DND-41 (cell line): ENCODE measurements around the gene METTL24.
"Not testable (repeated sequence)": the region's sequence is repeated elsewhere in the genome, so short reads cannot be mapped to it uniquely, and the experiment has no call there.

Experiments
- ATAC-seq: fragments of 200-7000 bp; cut with Tn5 transposase; 3 replicates; pipeline ENCODE4 v1.9.1; 2021; ENCODE audit warnings: low read depth; ENCODE audit not compliant: insufficient read depth
- DNase-seq: peaks from one replicate; pipeline ENCODE4 v3.0.0-alpha.2; 2020
- H2AFZ ChIP-seq: 2 replicates; pipeline ENCODE4 v1.6.0; 2012; ENCODE audit warnings: low read depth, low read length
- H3K27ac ChIP-seq: 2 replicates; pipeline ENCODE4 v1.5.1; 2012; ENCODE audit warnings: low read length, inconsistent platforms
- H3K27me3 ChIP-seq: fragments of 200-600 bp; sonication (generic); 2 replicates; pipeline ENCODE4 v1.6.0; 2012; ENCODE audit warnings: low read length, mild to moderate bottlenecking, inconsistent platforms; ENCODE audit not compliant: insufficient read depth, poor library complexity
- H3K36me3 ChIP-seq: 2 replicates; pipeline ENCODE4 v1.5.1; 2012; ENCODE audit warnings: low read length, inconsistent platforms; ENCODE audit not compliant: insufficient read depth
- H3K4me1 ChIP-seq: 2 replicates; pipeline ENCODE4 v1.5.1; 2012; ENCODE audit warnings: mild to moderate bottlenecking, low read length; ENCODE audit not compliant: insufficient read depth
- H3K4me2 ChIP-seq: 2 replicates; pipeline ENCODE4 v1.6.0; 2012; ENCODE audit warnings: mild to moderate bottlenecking, moderate library complexity, low read length, inconsistent platforms; ENCODE audit not compliant: insufficient read depth
- H3K4me3 ChIP-seq, 2 experiments: fragments of 200-600 bp in 1 of 2; shearing (Covaris generic) in 1 of 2; 2 replicates each; pipeline ENCODE4 v1.5.1; 2012 to 2016; ENCODE audit warnings: inconsistent platforms in 2 of 2, low read length in 2 of 2, mild to moderate bottlenecking in 2 of 2, low read depth in 1 of 2, moderate library complexity in 1 of 2
- H3K79me2 ChIP-seq: 2 replicates; pipeline ENCODE4 v1.6.0; 2012; ENCODE audit warnings: low read length, inconsistent platforms; ENCODE audit not compliant: insufficient read depth
- H3K9ac ChIP-seq: 2 replicates; pipeline ENCODE4 v1.6.0; 2012; ENCODE audit warnings: low read depth, mild to moderate bottlenecking, inconsistent platforms, low read length, moderate library complexity
- H3K9me3 ChIP-seq: 2 replicates; pipeline ENCODE4 v1.5.1; 2012; ENCODE audit warnings: low read length, moderate library complexity, mild to moderate bottlenecking, inconsistent platforms; ENCODE audit not compliant: insufficient read depth, severe bottlenecking
- H4K20me1 ChIP-seq: 2 replicates; pipeline ENCODE4 v1.6.0; 2012; ENCODE audit warnings: low read length; ENCODE audit not compliant: insufficient read depth
- CTCF ChIP-seq: IDR thresholded peaks from 2 replicates; pipeline ENCODE4 v1.5.1; 2012; ENCODE audit warnings: borderline replicate concordance, low read length, moderate library complexity, mild to moderate bottlenecking; ENCODE audit not compliant: poor library complexity, severe bottlenecking; ENCODE audit errors: extremely low read depth
- EZH2 ChIP-seq: IDR thresholded peaks from 3 replicates; pipeline ENCODE4 v1.6.1; 2012; ENCODE audit warnings: borderline replicate concordance, low read depth, mild to moderate bottlenecking, moderate library complexity, low read length, inconsistent platforms; ENCODE audit not compliant: severe bottlenecking

The METTL24 gene

DNA sequence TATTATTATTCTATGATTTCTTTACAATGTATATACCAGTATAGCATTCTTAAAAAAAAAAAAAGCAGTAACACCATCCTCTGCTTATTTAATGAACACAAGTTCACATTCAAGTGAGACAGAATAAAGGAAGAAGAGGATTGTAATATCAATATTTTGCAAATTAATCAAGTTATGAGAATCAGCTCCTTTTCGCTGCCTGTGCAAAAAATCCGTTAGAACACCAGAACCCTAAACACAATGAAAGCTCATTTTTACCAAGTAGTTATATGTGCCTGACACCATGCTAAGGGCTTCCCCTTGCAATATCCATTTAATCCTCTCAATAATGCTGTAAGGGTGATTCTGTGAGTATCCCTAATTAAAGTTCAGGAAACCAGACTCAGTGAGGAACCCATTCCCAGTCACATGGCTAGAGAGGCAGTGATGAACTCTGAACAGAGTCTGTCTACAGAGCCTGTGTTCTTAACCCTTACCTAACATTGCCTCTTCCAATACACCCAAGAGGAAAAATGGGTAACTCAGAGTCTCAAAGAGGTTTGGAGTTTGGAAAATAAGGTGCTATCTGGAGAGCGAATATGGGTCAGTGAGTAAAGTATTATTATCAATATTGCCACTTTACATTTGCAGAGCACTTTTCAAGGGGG, 111.1 kb downstream of the METTL24 start:
- Histone ChIP-seq H3K4me3 (no peak overlapping the region), H3K79me2 (no peaks in the 10 kb centered on the region), H4K20me1 (no peaks in the 10 kb centered on the region), H3K4me2 (no peak overlapping the region), H3K27me3 (no peaks in the 10 kb centered on the region), H3K9me3 (no peaks in the 10 kb centered on the region), H3K27ac (no peak overlapping the region), H3K4me1 (no peaks in the 10 kb centered on the region), H3K36me3 (no peaks in the 10 kb centered on the region), H2AFZ (no peak overlapping the region), H3K9ac (no peak overlapping the region)
- ATAC-seq (no peak), DNase-seq (no peak)
- no peak for TF ChIP-seq CTCF
- no peak for TF ChIP-seq EZH2

GRCh38 chr6:110246378-110246777, 111.8 kb downstream of the METTL24 start:
- no peaks in the 10 kb centered on the region for H3K79me2 ChIP-seq
- no peaks in the 10 kb centered on the region for H3K9me3 ChIP-seq
- no peak overlapping the region for H2AFZ ChIP-seq
- no peak overlapping the region for H3K27ac ChIP-seq
- H3K4me3 ChIP-seq, result no peak overlapping the region
- no peak for DNase-seq
- TF ChIP-seq EZH2, result no peak
- no peak for TF ChIP-seq CTCF
- H4K20me1 ChIP-seq, result no peaks in the 10 kb centered on the region
- no peaks in the 10 kb centered on the region for H3K27me3 ChIP-seq
- H3K9ac ChIP-seq, result no peak overlapping the region
- no peak overlapping the region for H3K4me2 ChIP-seq
- H3K36me3 ChIP-seq, result no peaks in the 10 kb centered on the region
- H3K4me1 ChIP-seq, result no peaks in the 10 kb centered on the region
- no peak for ATAC-seq

- H3K9ac ChIP-seq, H3K36me3 ChIP-seq, H3K9me3 ChIP-seq, H3K27ac ChIP-seq, H3K4me3 ChIP-seq, H2AFZ ChIP-seq, H3K27me3 ChIP-seq, H3K79me2 ChIP-seq, DNase-seq, H3K4me2 ChIP-seq, ATAC-seq, H4K20me1 ChIP-seq, H3K4me1 ChIP-seq: not testable (repeated sequence)
Measured at GRCh38 chr6:110244621-110245020, 113.5 kb downstream of the METTL24 start.

DNA sequence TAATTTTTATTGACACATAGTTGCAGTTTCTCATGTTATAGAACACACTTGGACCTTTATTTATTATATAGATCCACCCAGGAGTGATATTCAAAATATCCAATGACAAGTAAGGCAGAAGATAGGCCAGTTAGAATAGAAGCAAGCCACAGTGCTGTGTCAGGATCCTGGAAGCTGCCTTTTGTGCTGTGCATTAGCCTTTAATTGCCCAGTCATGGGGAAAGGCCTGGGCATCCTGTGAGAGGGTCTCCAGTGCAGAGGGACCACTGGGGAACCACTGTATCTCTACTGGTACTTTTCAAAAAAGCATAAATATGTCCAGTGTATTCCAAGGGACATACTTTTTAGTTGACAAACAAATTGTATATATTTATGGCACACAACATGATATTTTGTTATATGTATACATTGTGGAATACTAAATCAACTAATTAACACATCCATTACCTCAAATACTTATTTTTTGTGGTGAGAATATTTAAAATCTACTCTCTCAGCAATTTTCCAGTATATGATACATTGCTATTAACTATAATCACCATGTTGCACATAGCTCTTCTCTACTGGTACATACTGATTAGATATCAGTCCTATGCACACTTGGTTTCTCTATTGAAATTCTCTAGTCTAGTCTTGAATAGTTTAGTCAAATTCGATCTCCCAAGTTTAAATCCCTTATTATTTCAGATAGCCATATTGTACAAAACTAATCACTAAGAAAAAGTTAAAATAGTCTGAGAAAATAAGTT, 118.4 kb downstream of the METTL24 start:
- Histone ChIP-seq H3K27me3 (no peaks in the 10 kb centered on the region), H3K79me2 (no peaks in the 10 kb centered on the region), H3K4me3 (no peak overlapping the region), H3K4me1 (no peaks in the 10 kb centered on the region), H4K20me1 (no peaks in the 10 kb centered on the region), H3K27ac (no peak overlapping the region), H3K4me2 (no peak overlapping the region), H2AFZ (no peak overlapping the region), H3K36me3 (0 out of 2 replicates have a peak, but pooled peaks cover 5% of the 10 kb centered on the region), H3K9me3 (no peaks in the 10 kb centered on the region), H3K9ac (no peak overlapping the region)
- ATAC-seq (no peak), DNase-seq (no peak)
- TF ChIP-seq EZH2 (no peak), CTCF (no peak)

- not testable (repeated sequence) for H3K4me2 ChIP-seq, H3K27ac ChIP-seq, H3K79me2 ChIP-seq, H3K27me3 ChIP-seq, ATAC-seq, H3K4me3 ChIP-seq, H4K20me1 ChIP-seq, H3K9me3 ChIP-seq, H3K9ac ChIP-seq, H2AFZ ChIP-seq, H3K36me3 ChIP-seq, DNase-seq
- H3K4me1 ChIP-seq, result peaks cover 16% of the 10 kb centered on the region
Measured at GRCh38 chr6:110236007-110236406, 122.1 kb downstream of the METTL24 start.
